HEK293 (cell line): ENCODE results near the gene RB1.

ENCODE experiments used
- CTCF ChIA-PET: fragments of 350-600 bp; formaldehyde crosslinking; extraction: SDS; loops from one replicate; lab custom pipeline; 2021; ENCODE audit warnings: antibody characterized with exemption; lab: Yijun Ruan, JAX
- POLR2A ChIA-PET: fragments of 300-600 bp; formaldehyde crosslinking; extraction: SDS; loops from one replicate; lab custom pipeline; 2020; ENCODE audit warnings: antibody characterized with exemption, inconsistent platforms; lab: Yijun Ruan, JAX
- H3K27ac ChIP-seq: fragments of 200-500 bp; sonication (Bioruptor generic); 2 replicates; pipeline ENCODE4 v1.5.1; 2014; ENCODE audit warnings: low read depth, low read length, control low read depth, inconsistent platforms; ENCODE audit errors: extremely low read depth
- H3K36me3 ChIP-seq, 2 experiments: fragments of 200-500 bp in 1 of 2; sonication (Bioruptor generic) in 1 of 2; 1 replicate in 1 of 2; 2 replicates in 1 of 2; pipeline ENCODE4 v1.5.1; 2014 to 2017; ENCODE audit warnings: inconsistent platforms in 2 of 2, low read length in 2 of 2; ENCODE audit not compliant: control insufficient read depth in 2 of 2, insufficient read depth in 1 of 2
- H3K4me1 ChIP-seq: fragments of 200-500 bp; sonication (Bioruptor generic); 2 replicates; pipeline ENCODE4 v1.5.1; 2014; ENCODE audit warnings: mild to moderate bottlenecking, low read length, inconsistent platforms; ENCODE audit not compliant: control insufficient read depth, insufficient read depth
- H3K4me3 ChIP-seq: 2 replicates; pipeline ENCODE4 v1.5.1; 2011; ENCODE audit warnings: low read depth, mild to moderate bottlenecking, control low read depth, low read length, moderate library complexity
- H3K9me3 ChIP-seq: fragments of 200-500 bp; sonication (Bioruptor generic); 2 replicates; pipeline ENCODE4 v1.5.1; 2014; ENCODE audit warnings: low read depth, low read length, inconsistent platforms; ENCODE audit not compliant: control insufficient read depth, insufficient read depth
- ZNF23 ChIP-seq: fragments of 450-650 bp; formaldehyde crosslinking; IDR thresholded peaks from 2 replicates; pipeline ENCODE4 v1.5.1; 2016; ENCODE audit warnings: missing biosample characterization, missing genetic modification characterization, borderline replicate concordance
- TF ChIP-seq, protein P1 (sequence below): fragments of 450-650 bp; formaldehyde crosslinking; IDR thresholded peaks from 2 replicates; pipeline ENCODE4 v1.5.1; 2016; ENCODE audit warnings: missing biosample characterization, missing genetic modification characterization, low read depth

The RB1 gene

DNA sequence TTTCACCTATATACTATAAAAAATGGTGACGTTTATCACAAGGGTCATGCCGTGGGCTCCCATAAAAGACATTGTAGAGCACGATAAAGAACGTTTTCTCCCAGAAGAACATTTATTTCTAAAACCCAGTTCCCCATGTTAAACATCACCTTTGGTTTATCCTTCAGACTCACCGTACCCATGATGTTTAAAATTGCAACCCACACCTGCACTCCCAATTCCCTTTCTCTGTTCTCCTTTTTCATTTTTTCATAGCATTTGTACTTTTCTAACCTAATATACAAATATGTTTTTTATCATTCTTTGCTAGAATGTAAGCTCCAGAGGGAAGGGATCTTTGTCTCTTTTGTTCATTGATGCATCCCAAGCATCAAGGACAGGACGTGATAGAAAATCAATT lies 227.3 kb downstream of the RB1 start:
- Histone ChIP-seq H3K27ac (no peak overlapping the region), H3K4me3 (no peak overlapping the region)
- POLR2A ChIA-PET, result no interaction called here
- TF ChIP-seq, protein P1, sequence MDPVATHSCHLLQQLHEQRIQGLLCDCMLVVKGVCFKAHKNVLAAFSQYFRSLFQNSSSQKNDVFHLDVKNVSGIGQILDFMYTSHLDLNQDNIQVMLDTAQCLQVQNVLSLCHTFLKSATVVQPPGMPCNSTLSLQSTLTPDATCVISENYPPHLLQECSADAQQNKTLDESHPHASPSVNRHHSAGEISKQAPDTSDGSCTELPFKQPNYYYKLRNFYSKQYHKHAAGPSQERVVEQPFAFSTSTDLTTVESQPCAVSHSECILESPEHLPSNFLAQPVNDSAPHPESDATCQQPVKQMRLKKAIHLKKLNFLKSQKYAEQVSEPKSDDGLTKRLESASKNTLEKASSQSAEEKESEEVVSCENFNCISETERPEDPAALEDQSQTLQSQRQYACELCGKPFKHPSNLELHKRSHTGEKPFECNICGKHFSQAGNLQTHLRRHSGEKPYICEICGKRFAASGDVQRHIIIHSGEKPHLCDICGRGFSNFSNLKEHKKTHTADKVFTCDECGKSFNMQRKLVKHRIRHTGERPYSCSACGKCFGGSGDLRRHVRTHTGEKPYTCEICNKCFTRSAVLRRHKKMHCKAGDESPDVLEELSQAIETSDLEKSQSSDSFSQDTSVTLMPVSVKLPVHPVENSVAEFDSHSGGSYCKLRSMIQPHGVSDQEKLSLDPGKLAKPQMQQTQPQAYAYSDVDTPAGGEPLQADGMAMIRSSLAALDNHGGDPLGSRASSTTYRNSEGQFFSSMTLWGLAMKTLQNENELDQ (tag by site-specific recombination), result no peak
- no peak for TF ChIP-seq ZNF23
- TF ChIP-seq, all 188 proteins: peak for 0
- H3K36me3 ChIP-seq, result no peaks in the 10 kb centered on the region
- no peaks in the 10 kb centered on the region for H3K9me3 ChIP-seq
- CTCF ChIA-PET, result no interaction called here
- peaks cover 3% of the 10 kb centered on the region; the same call in 1 of the 2 replicates for H3K4me1 ChIP-seq
